NAMALWA (cell line): ENCODE measurements around the gene PFKFB4.

Experiments
- DNase-seq: peaks from one replicate; pipeline ENCODE4 v3.0.0-alpha.2; 2015; ENCODE audit warnings: low spot score

The PFKFB4 gene

DNA sequence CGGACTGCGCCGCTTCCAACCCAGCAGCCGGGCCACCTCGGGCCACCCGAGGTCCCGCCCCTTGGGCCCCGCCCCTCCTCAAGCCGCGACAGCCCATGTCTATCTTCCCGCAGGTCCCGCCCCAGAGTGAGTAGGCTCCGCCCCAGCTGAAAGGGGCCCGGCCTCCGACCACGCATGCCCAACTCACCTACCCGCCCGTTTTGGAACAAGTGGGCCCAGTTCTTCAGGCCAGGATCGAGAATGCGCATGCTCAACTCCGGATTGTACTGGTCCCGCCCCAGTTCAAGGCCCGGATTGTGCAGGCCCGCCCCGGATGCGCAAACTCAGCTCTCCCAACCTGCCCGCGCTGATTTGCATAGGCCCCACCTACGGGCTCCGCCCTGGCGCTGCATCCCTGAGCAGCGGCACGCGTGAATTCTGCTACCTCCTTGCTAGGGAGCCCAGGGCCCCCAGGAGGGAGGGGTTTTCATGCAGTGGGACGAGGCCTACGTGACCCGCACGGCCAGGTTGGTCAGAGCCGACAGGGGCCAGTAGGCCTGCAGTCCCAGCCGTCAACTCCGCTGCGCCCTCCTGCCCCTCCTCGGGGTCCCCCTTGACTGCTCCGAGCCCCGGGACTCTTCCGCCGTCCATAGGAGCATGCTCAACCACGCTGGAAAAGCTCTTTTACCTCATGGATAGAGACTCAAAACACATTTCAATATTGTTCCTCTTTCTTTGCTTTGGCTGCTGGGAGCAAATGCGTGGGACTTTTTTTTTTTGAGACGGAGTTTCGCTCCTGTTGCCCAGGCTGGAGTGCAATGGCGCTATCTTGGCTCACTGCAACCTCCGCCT lies at the start of gene PFKFB4:
Gene PFKFB4 (minus strand): TSS at position 8 of the 831 bp plus-strand sequence. CDS start 26 bp downstream, outside the sequence.
- peak; percentile 96 for DNase-seq

- no peak for DNase-seq
These were observed 45.0 kb upstream of the PFKFB4 start for GRCh38 chr3:48601622-48601994.

GRCh38 chr3:48600711-48601621 lies 44.4 kb upstream of the PFKFB4 start:
- no peak for DNase-seq

DNA sequence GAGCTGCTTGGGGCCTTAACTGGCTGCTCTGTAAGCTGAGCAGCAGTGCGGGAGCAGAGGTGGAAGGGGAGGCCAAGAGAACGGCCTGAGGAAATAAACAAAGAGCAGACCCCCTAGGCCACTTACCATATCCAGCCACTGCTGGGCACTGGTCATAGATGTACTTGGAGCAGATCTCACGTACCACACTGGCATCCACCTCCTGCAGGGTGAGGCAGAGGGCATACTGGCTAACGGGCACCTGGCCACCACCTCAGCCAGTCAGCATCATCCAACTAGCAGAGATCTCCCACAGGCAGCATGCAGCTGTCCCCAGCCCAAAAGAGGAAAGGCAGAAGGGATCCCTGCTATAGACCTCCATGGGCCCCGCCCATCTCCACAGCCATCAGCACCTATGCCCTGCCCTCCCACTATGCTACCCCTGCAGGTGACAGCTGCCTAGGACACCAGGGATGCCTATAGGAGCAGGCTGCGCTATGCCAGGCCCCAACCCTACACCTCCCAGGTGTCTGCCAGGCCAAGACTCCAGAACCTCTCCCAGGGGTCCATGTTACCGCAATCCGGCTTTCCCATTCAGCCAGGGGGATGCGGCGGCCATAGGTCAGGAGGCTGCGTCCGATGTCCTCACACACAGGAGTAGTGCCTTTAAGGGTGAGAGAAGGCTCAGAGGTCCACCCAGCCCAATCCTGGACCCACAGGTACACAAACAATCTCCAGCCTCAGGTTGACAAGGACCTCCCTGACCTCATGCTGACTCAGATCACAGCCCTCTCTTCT lies 43.1 kb upstream of the PFKFB4 start:
- no peak for DNase-seq

DNA sequence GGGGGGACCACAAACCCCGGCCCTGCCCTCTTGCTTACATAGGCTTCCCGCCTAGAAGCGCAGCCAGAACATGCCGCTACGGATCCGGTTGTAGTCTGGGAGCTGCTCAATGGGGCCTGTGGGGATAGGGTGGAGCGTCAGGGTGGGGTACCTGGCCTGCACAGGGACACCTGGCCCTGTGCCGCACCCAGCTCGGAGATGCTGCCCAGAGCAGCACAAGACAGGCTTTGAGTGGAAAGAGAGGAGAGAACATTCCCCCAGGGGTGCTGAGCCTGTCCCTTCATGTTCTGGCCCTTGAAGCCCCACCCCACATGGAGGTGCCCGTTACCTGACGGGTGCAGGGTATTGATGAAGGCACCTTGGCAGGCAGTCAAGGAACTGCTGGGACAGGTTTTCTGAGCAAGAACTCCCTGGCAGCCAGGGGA lies 42.5 kb upstream of the PFKFB4 start:
- no peak for DNase-seq

DNA sequence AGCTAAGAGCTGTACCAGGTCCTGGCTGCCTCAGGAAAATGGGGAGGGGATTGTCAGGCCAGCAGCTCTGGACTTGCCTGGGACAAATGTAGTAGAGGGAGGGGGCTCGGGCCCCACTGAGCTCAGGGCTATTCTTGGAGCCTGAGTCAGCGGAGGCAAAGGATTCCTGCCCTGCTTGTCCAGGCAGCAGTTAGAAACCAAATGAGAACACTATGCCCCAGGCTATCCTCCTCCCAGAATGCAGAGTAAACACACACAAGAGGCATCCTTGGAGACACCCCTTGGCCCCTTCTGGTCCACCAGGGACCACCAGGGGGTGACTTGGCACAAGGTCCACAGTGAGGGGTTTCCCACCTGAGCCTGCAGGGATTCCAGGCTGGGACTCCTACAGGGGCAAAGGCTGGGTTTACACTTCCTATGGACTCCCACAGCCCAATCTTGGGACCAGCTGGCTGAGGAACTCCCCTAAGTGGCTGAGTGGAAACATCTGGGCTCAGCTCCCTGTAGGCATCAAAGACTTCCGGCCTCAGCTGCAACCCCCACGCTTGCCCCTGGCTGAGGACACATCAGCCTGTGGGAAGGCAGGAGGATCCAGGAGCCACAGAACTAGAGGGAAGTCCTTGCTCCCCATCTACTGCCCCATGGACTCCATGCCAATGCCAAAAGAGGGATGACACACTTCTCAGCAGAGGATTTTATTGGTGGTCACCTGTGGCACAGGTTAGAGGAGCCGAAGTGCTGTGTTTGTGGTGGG lies 41.9 kb upstream of the PFKFB4 start:
- no peak for DNase-seq

GRCh38 chr3:48597408-48597800 lies 40.8 kb upstream of the PFKFB4 start:
- no peak for DNase-seq

- no peak for DNase-seq
These were observed 40.2 kb upstream of the PFKFB4 start for GRCh38 chr3:48596676-48597407.

DNA sequence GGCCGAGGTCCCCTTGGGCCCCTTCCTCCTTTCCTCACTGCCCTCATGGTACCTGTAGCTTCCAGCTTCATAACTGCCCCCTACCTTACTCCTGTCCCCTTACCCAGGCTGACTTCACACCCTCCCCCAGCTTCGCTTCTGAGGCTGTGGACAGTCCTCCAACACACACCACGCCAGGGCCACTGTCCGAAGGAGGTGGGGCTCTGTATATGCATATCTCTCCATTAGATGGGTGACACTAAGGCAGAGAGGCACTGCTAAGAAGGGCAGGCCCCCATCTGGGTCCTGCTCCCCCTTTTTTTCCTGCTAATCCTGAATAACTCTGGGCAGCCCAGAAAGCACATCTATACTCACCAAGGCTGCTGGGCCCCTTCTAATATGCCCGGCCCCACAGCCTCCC lies 39.6 kb upstream of the PFKFB4 start:
- no peak for DNase-seq

DNA sequence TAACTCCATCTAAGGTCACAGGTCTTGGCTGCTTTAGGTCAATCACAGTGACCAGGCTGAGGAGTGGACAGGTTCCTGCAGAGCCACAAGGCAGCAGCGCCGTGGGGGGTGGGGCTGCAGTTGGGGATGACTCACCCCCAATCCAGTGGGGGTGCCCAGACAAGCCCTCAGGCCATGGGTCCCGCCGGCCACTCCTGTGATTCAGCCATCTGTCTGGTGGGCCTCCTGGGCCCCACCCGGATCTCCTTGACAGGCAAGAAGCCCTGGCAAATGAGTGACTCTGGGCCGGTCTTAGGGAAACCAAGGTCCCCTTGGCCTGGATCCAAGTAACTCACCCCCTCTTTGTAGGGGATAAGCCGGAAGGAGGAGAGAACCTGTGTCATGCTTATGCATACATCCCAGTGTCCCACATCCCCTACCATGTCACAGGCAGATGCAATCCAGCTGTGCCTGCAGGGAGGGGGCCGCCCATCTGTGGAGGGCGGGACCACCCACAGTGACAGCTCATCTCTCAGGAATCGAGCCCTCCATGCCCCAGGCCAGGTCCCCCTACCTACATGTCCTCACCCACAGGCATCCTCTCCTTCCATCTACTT lies 39.0 kb upstream of the PFKFB4 start:
- no peak for DNase-seq

DNA sequence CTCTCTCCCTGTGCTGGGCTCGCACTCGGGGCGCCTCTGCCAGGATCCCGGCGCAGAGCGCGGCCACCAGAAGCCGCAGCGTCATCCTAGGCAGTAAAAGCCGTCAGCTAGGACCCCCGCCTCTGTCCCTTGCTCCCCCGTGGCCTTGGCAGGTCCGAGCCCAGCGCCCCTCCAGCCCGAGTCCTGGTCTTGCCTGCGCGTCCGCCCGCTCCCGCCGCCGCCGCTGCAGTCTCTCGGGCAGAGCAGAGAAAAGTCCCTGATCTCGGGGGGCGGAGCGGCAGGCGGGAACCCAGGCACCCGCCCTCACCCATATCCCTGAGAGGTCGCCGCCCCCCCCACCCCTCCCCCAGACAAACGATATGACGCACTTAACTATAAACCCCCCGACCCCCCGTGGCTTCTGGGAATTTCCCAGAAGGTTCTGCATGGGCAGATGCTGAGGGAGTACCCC lies 38.5 kb upstream of the PFKFB4 start, which contains the start of gene COL7A1:
Gene COL7A1 (minus strand): TSS at position 255 of the 451 bp plus-strand sequence. CDS start 170 bp downstream, at position 85.
- no peak for DNase-seq

- no peak for DNase-seq
These were observed 37.9 kb upstream of the PFKFB4 start for GRCh38 chr3:48594417-48595049.

DNA sequence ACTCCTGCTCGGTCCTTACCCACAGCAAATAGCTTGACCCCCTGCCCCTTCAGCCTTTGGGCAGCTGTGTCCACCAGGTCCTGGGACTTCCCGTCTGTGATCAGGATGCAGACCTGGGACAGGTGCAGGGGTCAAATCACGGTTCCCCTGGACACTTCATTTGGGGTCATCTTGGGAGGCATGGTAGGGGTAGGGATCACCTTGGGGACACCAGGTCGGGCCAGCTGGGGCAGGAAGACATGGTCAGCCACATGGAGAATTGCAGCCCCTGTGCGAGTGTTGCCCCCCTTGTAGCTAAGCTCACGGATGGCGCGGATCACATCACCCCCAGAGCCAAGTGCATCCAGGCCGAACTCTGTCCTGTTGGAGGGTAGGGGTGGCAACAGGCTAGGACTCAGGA lies 36.7 kb upstream of the PFKFB4 start:
- DNase-seq, result no peak

GRCh38 chr3:48592519-48593087 lies 36.0 kb upstream of the PFKFB4 start:
- DNase-seq, result no peak

GRCh38 chr3:48591886-48592518 lies 35.4 kb upstream of the PFKFB4 start:
- no peak for DNase-seq

DNA sequence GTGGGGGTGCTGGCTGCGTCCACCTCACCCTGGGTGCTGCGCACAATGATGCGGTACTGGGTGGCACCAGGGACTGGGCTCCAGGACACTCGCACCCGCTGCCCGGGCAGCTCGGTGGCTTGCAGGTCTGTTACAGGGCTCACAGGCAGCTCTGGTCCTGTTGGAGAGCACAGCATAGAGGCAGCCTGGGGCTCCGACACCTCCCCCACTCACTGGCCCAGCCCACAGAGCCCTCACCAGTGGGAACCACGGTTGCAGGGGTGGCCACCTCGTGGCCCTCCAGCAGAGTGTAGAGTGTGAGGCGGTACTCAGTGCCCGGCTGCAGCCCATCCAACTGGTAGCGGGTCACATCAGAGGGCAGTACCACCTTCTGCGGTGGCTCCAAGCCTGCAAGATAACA lies 34.8 kb upstream of the PFKFB4 start:
- no peak for DNase-seq

DNA sequence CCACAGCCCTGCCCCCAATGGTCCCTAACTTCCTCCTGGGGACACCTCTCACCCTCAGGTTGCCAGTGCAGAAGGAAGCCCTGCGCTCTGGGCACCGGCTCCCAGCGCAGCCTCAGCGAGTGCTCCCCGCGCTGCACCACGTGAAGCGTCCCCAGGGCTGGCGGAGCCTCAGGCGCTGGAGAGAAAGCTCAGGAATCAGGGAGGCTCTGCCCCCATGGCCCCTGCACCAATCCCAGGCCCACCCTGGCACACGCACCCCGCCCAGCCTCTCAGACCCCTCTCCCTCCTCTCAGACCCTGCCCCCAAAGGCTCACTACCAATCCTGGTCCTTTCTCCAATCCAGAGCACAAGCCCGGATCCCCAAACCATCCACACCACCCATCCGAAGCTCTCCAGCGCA lies 31.6 kb upstream of the PFKFB4 start:
- no peak for DNase-seq

DNA sequence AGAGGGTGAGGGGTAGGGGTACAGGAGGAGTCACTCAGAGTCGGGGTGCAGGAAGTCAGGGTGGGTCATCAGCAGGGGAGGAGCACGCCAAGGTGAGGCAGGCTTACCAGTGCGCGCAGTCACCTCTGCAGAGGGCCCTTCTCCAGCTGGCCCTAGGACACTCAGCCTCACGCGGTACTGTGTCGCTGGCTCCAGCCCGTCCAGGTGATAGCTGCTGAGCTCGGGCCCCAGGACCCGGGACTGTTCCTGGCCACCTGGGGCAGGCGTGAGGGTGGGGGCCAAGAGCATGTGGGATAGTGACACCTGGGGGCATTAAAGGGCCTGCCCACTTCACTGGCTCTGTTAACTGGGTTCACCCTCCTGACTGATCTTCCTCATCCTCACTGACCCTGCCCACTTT lies 31.1 kb upstream of the PFKFB4 start:
- DNase-seq, result no peak

- DNase-seq, result no peak
These were observed 28.8 kb upstream of the PFKFB4 start for GRCh38 chr3:48585411-48585810.
